HG02798 (cell line): ENCODE measurements around the gene ZNF341.

Experiments used
- ATAC-seq: cut with Tn5 transposase; IDR thresholded peaks from one replicate; pipeline ENCODE4 v1.9.1; 2021; ENCODE audit warnings: mild to moderate bottlenecking; ENCODE audit not compliant: unreplicated experiment, poor library complexity

Gene ZNF341

DNA sequence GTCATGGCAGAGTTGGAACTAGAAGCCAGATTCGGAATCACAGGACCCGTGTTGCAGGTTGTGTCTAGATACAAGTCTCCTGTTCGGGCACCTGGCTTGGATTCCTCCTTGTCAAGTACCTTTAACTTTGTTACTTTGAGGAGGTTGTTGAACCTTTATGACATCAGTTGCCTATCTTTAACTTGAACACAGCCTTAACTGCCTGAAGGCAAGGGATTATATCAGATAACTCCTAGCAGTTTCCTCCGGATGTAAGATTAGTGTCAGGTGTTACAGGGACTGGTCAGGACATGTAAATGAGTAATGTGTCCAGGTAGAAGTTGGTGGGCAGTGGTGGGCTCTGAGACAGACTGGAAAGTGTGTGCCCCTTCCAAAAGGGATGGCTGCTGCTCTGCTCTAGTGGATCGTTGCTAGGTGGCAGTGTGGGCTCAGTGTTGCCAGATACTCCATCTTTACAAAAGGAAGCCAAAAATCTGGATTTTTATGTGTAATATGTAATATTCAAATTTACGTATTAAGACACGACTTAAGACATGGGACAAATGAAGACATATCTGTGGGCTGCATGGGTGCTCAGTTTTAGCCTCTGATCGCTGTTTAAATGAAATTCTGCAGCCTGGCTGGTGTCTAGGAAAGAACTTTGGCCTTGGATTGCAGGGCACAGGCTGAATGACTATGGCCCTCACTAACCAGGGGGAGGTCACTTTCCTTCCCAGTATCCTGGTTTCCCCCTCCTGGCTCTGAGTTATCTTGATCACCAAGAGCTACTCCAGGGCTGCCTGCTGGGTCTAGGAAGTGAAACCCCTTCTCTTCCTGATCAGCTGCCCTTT, 106.5 kb downstream of the ZNF341 start:
- no peak for ATAC-seq

DNA sequence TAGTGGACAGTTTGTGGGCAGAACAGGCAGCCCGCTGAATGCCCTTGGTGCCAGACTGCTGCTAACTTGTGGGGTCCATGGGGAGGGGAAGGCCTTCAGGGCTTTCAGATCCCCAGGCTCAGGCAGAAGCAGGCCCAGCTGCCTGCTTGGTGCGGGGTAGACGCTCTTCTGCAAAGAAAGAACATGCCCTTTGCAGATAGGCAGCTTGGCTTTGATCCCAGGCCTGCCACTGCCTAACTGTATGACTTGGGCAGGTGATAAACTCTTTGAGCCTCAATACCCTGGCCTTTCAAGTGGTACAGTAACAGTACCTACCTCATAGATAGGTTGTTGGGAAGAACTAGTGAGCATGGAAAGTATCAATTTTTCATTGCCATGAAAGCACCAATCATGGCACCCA, 107.8 kb downstream of the ZNF341 start:
- no peak for ATAC-seq

DNA sequence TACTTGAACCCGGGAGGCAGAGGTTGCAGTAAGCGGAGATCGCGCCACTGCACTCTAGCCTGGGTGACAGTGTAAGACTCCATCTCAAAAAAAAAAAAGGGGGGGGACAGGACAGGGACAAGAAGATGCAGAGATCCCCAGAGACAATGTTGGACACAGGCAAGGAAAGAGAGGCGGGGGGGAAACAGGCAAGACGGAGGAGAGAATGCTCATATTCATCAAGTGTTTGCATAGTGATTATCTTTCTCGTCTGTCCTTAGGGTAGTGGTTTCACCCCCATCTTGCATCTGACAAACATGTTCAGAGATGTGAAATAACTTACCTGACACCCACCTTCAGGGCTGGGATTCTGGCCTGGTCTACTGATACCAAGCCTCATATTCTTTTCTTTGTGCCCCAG, 108.4 kb downstream of the ZNF341 start:
- no peak for ATAC-seq

DNA sequence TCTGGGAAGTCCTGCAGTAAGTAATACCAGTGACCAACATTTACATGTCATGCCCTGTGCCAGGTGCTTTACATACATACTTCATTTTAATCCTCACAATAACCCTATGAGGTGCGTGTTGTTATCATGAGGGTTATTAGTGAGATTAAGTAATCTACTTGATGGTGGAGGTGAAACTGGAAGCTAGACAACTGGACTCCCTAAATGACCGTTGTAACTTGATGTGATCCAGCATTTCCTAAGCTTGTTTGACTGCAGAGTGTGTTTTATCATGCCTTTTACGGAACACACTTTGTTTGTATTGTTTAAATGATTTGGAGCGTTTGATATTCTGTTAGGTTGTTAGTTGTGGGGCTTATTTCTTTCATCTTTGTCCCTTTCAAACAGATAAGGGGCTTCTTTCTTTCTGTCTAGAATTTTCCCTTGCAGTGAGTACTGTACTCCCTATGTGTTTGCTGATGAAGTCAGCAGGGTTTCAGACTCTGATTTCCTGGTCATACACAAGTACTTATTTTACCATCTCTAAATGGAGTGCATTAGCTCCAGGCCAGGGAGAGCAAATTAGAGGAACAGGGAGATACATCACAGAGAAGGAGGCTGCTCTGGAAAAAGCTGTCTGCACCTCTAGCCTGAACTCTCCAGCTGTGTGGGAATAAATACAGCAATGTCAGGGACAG, 109.1 kb downstream of the ZNF341 start:
- no peak for ATAC-seq

DNA sequence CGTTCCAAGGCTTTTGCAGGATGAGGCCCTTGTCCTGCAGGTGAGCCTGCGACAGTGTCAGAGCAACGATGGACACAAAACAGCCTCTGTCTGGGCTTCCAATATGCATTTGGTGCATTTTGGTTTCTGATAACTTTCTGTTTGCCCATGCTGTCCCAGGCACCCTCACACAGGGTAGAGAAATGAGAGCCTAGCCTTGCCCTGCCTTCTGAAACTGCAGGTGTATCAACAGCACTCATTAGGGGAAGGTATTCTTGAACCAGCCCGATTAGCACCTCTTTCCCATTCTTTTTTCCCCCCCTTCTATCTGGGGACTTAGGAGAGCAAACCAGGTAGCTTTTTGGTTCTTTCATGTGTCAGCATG, 109.6 kb downstream of the ZNF341 start:
- no peak for ATAC-seq
